GM12872 (cell line): ENCODE measurements around the gene NEMP2.

Experiments
- TF ChIP-seq, protein P1 (sequence below): IDR thresholded peaks from 3 replicates; pipeline ENCODE4 v1.5.1; 2011; ENCODE audit warnings: low read depth, mild to moderate bottlenecking, low read length, moderate library complexity; ENCODE audit not compliant: insufficient read depth

The NEMP2 gene

DNA sequence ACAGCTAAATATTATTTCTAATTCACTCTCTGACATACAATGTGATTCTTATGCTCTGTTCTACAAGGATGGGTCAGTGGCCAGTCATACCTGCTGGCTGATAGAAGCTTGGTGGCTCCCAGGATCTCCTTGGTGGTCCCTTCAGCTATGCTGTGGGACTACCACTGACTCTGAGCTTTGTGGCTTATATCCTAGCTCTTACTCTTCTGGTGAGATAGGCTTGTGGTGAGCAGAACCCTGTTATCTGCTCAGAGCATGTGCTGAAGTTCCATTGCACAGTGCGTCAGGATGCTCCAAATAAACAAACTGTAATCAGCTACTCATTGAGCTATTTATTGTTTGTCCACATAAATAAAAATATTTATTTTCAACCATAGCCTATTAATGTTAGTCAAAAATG lies 74.6 kb downstream of the NEMP2 start:
- TF ChIP-seq, protein P1, sequence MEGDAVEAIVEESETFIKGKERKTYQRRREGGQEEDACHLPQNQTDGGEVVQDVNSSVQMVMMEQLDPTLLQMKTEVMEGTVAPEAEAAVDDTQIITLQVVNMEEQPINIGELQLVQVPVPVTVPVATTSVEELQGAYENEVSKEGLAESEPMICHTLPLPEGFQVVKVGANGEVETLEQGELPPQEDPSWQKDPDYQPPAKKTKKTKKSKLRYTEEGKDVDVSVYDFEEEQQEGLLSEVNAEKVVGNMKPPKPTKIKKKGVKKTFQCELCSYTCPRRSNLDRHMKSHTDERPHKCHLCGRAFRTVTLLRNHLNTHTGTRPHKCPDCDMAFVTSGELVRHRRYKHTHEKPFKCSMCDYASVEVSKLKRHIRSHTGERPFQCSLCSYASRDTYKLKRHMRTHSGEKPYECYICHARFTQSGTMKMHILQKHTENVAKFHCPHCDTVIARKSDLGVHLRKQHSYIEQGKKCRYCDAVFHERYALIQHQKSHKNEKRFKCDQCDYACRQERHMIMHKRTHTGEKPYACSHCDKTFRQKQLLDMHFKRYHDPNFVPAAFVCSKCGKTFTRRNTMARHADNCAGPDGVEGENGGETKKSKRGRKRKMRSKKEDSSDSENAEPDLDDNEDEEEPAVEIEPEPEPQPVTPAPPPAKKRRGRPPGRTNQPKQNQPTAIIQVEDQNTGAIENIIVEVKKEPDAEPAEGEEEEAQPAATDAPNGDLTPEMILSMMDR: no peak

DNA sequence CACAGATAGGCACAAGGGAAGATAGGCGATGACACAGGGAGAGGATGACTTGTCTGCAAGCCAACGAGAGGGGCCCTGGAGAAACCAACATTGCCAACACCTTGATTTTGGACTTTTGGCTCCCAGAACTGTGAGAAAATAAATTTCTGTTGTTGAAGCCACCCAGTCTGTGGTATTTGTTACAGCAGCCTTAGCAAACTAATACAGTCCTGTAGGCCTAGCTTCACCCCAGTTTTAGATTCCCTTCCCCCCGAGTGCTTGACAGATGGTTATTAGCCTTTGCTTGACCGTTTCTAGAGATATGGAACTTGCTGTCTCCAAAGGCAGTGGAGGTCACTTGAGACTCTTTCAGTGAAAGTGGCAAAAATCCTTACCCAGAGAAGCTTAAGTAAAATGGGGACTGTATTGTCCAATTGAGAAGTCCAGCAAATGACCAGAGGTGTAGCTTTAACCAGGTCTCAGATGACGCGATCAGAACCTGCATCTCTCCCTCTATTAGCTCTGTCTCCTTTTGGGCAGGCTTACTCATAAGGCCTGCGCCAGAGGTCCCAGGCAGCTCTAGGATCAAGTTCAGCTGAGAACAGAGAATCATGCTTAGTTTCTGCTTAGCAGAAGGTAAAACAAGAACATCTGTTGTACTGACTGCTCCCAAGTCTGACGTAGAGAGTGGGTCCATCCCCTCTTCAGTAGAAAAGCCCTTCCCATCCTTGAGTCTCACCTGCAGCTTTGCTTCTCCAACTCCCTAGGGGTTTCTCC lies 76.0 kb downstream of the NEMP2 start:
- TF ChIP-seq, protein P1: no peak

DNA sequence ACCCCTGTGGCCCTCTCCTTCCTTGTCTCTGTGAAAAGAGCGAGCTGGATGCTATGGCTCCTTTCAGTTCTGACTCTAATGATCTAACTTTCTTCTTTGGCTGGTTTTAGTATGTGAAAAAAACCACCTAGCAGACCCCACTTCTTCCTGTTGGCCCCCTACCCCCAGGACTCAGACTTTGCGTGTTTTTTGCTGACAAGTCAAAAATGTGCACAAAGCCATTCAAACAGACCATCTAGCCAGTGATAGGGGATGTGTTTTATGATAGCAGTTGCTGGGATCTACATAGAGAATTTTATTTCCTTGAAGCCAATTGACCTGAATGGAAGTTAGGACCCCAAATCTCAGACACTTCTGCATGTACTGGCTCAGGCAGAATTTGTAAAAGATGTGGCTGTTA lies 77.3 kb downstream of the NEMP2 start:
- TF ChIP-seq, protein P1: no peak

DNA sequence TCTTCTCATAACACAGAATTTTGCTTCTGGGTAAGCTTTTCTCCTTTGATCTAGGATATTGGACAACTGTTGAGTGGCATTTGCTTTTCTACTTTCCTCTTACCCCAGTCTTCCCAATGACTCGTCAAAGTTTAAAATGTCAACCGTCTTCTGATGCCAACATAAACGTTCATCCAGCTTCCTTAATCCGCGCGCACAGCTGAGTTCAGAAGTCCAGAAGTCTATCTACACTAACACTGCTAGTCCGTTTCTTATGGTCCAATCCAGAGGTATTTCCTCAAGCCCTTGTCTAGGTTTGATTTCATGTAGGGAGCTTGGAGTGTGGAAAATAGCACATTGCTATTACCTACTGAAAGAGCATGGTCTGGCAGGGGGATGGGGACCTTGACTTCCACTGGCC lies 77.7 kb downstream of the NEMP2 start:
- TF ChIP-seq, protein P1: no peak

DNA sequence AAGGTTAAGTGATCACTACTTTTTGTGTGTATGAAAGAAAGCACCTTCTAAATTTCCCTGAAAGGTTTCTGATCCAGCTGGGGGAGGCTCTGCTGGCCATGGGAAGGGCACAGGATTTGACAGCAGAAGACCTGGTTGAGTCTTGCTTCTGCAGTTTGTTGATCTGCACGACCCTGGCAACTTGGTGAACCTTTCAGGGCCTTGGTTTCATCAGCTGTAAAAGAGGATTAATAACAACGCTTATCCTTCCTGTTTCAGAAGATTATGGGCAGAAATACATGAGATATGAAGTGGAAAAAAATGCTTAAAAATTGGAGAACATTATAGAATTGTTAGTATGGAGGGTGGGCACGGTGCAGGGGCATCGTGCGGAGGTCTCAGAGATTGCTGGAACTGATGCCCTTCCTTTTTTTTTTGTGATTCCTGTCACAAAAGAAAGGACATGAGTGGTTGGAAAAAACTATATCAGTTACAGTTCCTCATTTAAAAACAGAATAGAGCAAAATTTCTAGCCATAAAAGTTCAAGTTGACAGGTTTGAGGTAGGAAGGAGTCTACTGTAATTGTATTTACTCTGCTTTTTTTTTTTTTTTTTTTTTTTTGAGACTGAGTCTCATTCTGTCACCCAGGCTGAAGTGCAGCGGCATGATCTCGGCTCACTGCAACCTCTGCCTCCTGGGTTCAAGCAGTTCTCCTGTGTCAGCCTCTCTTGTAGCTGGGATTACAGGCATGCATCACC lies 79.0 kb downstream of the NEMP2 start:
- TF ChIP-seq, protein P1: no peak

DNA sequence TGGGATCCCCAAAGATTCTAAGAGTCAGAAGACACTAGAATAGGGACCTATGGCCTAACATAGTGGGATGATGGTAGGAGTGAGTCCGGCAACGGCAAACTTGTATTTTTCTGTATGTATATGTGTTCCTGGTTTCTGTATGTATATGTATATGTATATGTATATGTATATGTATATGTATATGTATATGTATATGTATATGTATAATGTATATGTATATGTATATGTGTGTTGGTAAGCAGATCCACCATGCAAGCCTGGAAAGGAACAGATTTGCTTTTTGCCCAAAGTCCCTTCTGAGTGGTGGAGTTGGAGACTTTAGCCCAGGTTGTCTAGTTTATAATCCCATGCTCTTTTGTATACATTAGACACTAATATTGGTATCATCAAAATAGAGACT lies 79.7 kb downstream of the NEMP2 start:
- TF ChIP-seq, protein P1: no peak
